ENCODE results near the gene ST6GALNAC2.
"Not testable (repeated sequence)": the region's sequence is repeated elsewhere in the genome, so short reads cannot be mapped to it uniquely, and the experiment has no call there.

DNA sequence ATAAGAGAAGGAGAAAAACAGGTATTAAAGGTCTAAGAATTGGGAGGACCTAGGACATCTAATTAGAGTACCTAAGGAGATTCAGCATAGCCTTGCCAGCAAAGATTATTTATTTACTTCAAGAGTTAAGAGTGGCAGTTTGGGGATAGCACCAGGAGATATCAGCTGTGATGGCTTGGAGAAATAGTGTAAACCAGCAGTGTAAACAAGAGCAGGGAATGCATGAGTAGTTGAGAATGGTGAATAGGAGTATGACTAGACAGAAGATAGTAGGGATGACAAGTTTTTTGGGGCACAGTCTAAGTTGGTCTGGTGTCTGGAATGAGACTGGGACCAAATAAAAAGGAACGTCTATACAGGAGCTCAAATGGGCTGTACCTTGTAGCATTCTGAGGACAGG is 21.0 kb upstream of the ST6GALNAC2 start:
- TF ChIP-seq, protein P1, sequence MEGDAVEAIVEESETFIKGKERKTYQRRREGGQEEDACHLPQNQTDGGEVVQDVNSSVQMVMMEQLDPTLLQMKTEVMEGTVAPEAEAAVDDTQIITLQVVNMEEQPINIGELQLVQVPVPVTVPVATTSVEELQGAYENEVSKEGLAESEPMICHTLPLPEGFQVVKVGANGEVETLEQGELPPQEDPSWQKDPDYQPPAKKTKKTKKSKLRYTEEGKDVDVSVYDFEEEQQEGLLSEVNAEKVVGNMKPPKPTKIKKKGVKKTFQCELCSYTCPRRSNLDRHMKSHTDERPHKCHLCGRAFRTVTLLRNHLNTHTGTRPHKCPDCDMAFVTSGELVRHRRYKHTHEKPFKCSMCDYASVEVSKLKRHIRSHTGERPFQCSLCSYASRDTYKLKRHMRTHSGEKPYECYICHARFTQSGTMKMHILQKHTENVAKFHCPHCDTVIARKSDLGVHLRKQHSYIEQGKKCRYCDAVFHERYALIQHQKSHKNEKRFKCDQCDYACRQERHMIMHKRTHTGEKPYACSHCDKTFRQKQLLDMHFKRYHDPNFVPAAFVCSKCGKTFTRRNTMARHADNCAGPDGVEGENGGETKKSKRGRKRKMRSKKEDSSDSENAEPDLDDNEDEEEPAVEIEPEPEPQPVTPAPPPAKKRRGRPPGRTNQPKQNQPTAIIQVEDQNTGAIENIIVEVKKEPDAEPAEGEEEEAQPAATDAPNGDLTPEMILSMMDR (IDR thresholded peaks at IDR 0.05) = not testable (repeated sequence)
- not testable (repeated sequence) for TF ChIP-seq POLR2AphosphoS5 (IDR thresholded peaks at IDR 0.05; ENCODE audit: insufficient read depth in 1 of 2, low read depth in 1 of 2); POLR2A (IDR thresholded peaks at IDR 0.05)
